ENCODE measurements around the gene SLAMF1.
"Not testable (repeated sequence)": the region's sequence is repeated elsewhere in the genome, so short reads cannot be mapped to it uniquely, and the experiment has no call there.

SLAMF1 gene

GRCh38 chr1:160563230-160563629 lies 83.6 kb downstream of the SLAMF1 start:
- DNase-seq (ENCODE audit: low read depth), result not testable (repeated sequence)

GRCh38 chr1:160562745-160563144 lies 84.1 kb downstream of the SLAMF1 start:
- not testable (repeated sequence) for DNase-seq (ENCODE audit: low read depth)

DNA sequence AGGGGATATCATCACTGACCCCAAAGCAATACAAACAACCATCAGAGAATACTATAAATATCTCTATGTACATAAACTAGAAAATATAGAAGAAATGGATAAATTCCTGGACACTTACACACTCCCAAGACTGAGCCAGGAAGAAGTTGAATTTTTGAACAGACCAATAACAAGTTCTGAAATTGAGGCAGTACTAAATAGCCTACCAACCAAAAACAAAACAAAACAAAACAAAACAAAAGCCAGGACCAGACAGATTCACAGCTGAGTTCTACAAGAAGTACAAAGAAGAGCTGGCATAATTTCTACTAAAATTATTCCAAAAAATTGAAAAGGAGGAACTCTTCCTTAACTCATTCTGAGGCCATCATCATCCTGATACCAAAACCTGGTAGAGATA lies 86.0 kb downstream of the SLAMF1 start:
- no peak for DNase-seq (ENCODE audit: low read depth)

- DNase-seq (ENCODE audit: low read depth), result no peak
Measured at GRCh38 chr1:160560045-160560705, 86.7 kb downstream of the SLAMF1 start.

GRCh38 chr1:160559437-160559836 lies 87.4 kb downstream of the SLAMF1 start:
- DNase-seq (ENCODE audit: low read depth), result not testable (repeated sequence)

GRCh38 chr1:160558660-160559380 lies 88.0 kb downstream of the SLAMF1 start:
- no peak for DNase-seq (ENCODE audit: low read depth)

All from T follicular helper cell (primary cell).